Suprapubic skin (tissue), 4 donors: Measurements from ENCODE around the gene FAP.

ENCODE experiments used
- EP300 ChIP-seq: sonication (generic); formaldehyde crosslinking; IDR thresholded peaks from one replicate; pipeline ENCODE4 v1.6.1; 2017; ENCODE audit warnings: antibody characterized with exemption
- POLR2A ChIP-seq, 2 donors: fragments of 450-650 bp; IDR thresholded peaks; one replicate each; pipeline ENCODE4 v1.6.1; 2017; ENCODE audit warnings: antibody characterized with exemption in 2 of 2, mild to moderate bottlenecking in 2 of 2, moderate library complexity in 2 of 2
- POLR2AphosphoS5 ChIP-seq, 3 donors: sonication (generic); formaldehyde crosslinking; IDR thresholded peaks; one replicate each; pipeline ENCODE4 v1.6.1; 2017; ENCODE audit warnings: antibody characterized with exemption in 3 of 3
- TF ChIP-seq, protein P1 (sequence below), 2 donors: fragments of 200-600 bp in 1 of 2; fragments of 450-650 bp in 1 of 2; sonication (generic) in 1 of 2; IDR thresholded peaks; one replicate each; pipeline ENCODE4 v1.5.1; 2016 to 2019; ENCODE audit warnings: antibody characterized with exemption in 2 of 2, mild to moderate bottlenecking in 1 of 2, moderate library complexity in 1 of 2

DNA sequence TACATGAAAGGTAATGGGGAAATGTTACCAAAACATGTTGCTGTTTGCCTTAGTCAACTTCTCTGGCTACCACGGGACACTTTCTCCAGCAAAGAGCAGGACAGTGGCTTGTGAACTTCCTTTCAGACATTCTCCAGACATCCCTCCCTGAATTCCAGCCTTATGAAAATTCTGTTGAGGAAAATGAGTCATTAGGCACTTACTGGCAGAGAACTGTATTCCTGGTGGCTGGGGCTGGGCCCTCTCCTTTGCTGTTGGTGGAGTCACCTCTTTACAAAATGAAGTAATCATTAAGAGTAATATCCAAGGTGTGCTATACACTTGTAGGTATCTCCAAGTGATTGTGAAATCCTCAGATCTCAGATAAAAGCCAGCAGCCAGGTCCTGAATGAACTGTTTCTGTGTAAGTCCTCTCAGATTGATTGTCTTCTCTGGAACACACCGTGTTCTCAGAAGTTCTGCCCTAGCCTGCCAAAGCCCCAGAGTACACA, 1.3 kb upstream of the FAP start:
- TF ChIP-seq, protein P1, sequence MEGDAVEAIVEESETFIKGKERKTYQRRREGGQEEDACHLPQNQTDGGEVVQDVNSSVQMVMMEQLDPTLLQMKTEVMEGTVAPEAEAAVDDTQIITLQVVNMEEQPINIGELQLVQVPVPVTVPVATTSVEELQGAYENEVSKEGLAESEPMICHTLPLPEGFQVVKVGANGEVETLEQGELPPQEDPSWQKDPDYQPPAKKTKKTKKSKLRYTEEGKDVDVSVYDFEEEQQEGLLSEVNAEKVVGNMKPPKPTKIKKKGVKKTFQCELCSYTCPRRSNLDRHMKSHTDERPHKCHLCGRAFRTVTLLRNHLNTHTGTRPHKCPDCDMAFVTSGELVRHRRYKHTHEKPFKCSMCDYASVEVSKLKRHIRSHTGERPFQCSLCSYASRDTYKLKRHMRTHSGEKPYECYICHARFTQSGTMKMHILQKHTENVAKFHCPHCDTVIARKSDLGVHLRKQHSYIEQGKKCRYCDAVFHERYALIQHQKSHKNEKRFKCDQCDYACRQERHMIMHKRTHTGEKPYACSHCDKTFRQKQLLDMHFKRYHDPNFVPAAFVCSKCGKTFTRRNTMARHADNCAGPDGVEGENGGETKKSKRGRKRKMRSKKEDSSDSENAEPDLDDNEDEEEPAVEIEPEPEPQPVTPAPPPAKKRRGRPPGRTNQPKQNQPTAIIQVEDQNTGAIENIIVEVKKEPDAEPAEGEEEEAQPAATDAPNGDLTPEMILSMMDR (IDR thresholded peaks at IDR 0.05) = no peak
- TF ChIP-seq POLR2AphosphoS5 (IDR thresholded peaks at IDR 0.05) (peak in 2 of 3 donors; percentile 51 to 68), POLR2A (IDR thresholded peaks at IDR 0.05) (no peak), EP300 (no peak)
